Endothelial cell (in vitro differentiated cells): Measurements from ENCODE around the gene HSD11B2. TPM values are rescaled to one million over a fixed set of nuclear protein-coding genes. Genes with fewer than 3 reads are reported as not detected.

ENCODE experiments used
- DNase-seq: peaks from one replicate; pipeline ENCODE4 v3.0.0; 2021; ENCODE audit warnings: low spot score
- H3K27ac Mint-ChIP-seq: one replicate; pipeline ENCODE4 v1.8.0; 2021; ENCODE audit warnings: mixed read lengths, inconsistent platforms; ENCODE audit not compliant: unreplicated experiment
- H3K27me3 Mint-ChIP-seq: one replicate; pipeline ENCODE4 v1.8.0; 2021; ENCODE audit warnings: mild to moderate bottlenecking, moderate library complexity, mixed read lengths, inconsistent platforms; ENCODE audit not compliant: unreplicated experiment
- H3K36me3 Mint-ChIP-seq: one replicate; pipeline ENCODE4 v1.8.0; 2021; ENCODE audit warnings: mild to moderate bottlenecking, low read depth, mixed read lengths, inconsistent platforms; ENCODE audit not compliant: unreplicated experiment
- H3K4me1 Mint-ChIP-seq: one replicate; pipeline ENCODE4 v1.8.0; 2021; ENCODE audit warnings: mild to moderate bottlenecking, mixed read lengths, inconsistent platforms; ENCODE audit not compliant: unreplicated experiment
- H3K4me3 Mint-ChIP-seq: one replicate; pipeline ENCODE4 v1.8.0; 2021; ENCODE audit warnings: mild to moderate bottlenecking, mixed read lengths, inconsistent platforms; ENCODE audit not compliant: unreplicated experiment
- H3K9me3 Mint-ChIP-seq: one replicate; pipeline ENCODE4 v1.8.0; 2021; ENCODE audit warnings: mixed read lengths, inconsistent platforms; ENCODE audit not compliant: unreplicated experiment
- total RNA-seq: library from RNA; stranded (reverse); fragmentation: NEBNext Ultra II Directional; extraction: Animal tissue kit (Norgen Biotek cat#: 25700); gene quantifications from one replicate; pipeline ENCODE4 v1.2.1, GENCODE V29; 2021; ENCODE audit not compliant: unreplicated experiment
- TF ChIP-seq, protein P1 (sequence below): fragments of 200-600 bp; sonication (generic); IDR thresholded peaks from one replicate; pipeline ENCODE4 v1.5.0; 2021; ENCODE audit warnings: antibody characterized with exemption; ENCODE audit not compliant: unreplicated experiment

Gene HSD11B2
- total RNA-seq, 1 donor from 2014 or later: 3.3 TPM

DNA sequence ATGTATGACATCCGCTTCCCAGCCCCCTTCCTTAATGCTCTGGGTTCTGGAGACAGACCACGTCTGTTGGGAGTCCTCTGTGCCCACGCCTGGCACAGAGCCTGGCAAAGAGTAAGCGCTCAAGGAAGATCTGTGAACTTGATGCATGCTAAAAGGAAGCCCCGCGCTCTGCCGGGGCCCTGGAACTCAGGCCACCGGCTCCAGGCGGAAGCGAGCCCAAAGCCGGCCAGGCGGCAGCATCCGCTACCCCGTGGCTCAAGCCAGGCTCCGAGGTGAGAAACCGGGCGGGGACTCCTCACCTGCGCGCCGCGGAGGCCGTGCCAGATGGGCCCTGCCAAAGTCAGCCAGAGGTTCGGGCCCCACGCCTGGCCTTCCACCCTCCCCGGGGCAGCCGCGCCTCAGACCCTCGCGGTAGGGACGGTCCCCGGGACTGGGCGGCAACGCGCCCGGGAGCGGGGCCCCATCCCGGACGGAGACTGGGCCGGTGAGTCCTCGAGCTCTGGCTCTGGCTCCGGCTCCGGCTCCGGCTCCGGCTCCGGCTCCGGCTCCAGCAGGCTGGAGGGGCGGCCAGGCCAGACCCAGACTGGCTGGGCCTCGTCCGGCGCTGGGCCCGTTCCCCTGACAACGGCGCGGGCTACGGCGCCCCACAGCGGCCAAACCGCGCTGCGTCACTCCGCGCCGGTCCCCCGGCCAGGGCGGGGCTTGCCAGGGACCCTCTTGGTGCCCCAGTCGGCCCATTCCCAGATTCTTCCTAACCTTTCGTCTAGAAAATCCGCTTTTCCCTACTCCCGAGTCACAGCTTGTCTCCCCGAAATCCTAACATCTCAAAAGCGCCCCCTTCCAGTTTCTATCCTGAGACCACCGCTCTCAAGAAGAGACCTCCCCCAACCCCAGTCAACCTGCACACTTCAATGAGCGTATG is 14.8 kb upstream of the HSD11B2 start, which contains the start of gene ZDHHC1:
Gene ZDHHC1, minus strand, starts transcription at position 606 of the 922 bp plus-strand sequence. CDS start 8,702 bp downstream, outside the sequence.
- Mint-ChIP-seq H3K4me1 (peaks cover 12% of the 10 kb centered on the region), H3K4me3 (peak within 1 kb of the TSS; percentile 91), H3K9me3 (no peaks in the 10 kb centered on the region), H3K27ac (peak within 1 kb of the TSS; percentile 76), H3K36me3 (peaks cover 9% of the 10 kb centered on the region), H3K27me3 (peaks cover 1% of the 10 kb centered on the region)
- DNase-seq: peak; percentile 86
- TF ChIP-seq, protein P1, sequence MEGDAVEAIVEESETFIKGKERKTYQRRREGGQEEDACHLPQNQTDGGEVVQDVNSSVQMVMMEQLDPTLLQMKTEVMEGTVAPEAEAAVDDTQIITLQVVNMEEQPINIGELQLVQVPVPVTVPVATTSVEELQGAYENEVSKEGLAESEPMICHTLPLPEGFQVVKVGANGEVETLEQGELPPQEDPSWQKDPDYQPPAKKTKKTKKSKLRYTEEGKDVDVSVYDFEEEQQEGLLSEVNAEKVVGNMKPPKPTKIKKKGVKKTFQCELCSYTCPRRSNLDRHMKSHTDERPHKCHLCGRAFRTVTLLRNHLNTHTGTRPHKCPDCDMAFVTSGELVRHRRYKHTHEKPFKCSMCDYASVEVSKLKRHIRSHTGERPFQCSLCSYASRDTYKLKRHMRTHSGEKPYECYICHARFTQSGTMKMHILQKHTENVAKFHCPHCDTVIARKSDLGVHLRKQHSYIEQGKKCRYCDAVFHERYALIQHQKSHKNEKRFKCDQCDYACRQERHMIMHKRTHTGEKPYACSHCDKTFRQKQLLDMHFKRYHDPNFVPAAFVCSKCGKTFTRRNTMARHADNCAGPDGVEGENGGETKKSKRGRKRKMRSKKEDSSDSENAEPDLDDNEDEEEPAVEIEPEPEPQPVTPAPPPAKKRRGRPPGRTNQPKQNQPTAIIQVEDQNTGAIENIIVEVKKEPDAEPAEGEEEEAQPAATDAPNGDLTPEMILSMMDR: no peak

DNA sequence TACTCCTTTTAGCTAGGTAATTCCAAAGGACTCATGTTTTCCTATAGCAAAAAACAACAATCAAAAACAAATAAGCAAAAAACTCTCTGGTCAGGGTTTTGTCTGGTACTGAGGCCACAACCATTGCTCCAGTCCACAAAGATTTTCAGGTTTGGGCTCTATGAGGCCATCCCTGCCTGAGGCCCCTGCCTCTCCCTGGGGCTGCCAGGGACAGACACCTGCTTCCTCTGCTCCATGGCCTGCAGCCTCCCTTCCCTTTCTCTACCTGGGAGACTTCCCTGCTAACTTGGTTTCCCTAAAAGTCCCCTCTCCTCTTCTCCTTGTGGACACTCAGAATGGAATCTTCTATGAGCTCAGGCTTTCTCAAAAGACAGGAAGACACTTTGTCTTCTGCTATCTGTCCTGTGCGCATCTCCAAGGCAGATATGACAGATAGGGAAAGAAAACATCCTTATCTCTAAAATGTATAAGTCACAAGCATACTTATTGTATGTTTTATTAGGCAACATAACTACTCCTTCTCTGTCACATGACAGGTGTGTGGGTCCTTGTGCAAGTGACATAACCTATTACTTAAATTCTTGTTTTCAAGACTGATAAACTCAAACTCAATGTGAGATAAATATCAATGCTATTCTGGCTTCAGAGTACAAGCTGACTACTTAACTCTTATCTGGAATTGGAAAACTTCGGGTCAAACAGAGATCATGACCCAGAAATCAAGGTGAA is 13.4 kb upstream of the HSD11B2 start:
- peaks cover 1% of the 10 kb centered on the region for H3K27me3 Mint-ChIP-seq
- peak overlapping the region; percentile 50 for H3K4me3 Mint-ChIP-seq
- H3K9me3 Mint-ChIP-seq: no peaks in the 10 kb centered on the region
- H3K36me3 Mint-ChIP-seq: peaks cover 9% of the 10 kb centered on the region
- no peak overlapping the region for H3K27ac Mint-ChIP-seq
- TF ChIP-seq, protein P1: no peak
- DNase-seq: no peak
- peaks cover 12% of the 10 kb centered on the region for H3K4me1 Mint-ChIP-seq

DNA sequence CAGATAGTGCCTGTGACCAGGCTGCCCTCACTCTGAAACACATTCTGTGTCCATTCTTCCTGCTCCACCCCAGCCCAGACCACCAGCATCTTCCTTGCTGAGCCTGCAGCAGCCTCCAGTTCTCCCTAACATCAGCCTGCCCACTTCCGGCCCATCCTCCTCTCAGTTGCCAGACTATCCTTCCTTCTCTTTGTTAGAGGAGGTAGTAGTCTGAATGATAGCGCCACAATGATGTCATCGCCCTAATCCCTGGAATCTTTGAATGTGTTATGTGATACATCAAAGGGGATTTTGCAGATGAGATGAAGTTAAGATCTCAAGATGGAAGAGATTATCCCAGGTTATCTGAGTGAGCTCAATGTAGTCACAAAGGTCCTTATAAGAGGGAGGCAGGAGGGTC is 11.4 kb upstream of the HSD11B2 start:
- H3K4me3 Mint-ChIP-seq: no peak overlapping the region
- H3K9me3 Mint-ChIP-seq: no peaks in the 10 kb centered on the region
- H3K27me3 Mint-ChIP-seq: peaks cover 1% of the 10 kb centered on the region
- TF ChIP-seq, protein P1: no peak
- H3K27ac Mint-ChIP-seq: no peak overlapping the region
- H3K36me3 Mint-ChIP-seq: peaks cover 5% of the 10 kb centered on the region
- peaks cover 13% of the 10 kb centered on the region for H3K4me1 Mint-ChIP-seq
- no peak for DNase-seq

DNA sequence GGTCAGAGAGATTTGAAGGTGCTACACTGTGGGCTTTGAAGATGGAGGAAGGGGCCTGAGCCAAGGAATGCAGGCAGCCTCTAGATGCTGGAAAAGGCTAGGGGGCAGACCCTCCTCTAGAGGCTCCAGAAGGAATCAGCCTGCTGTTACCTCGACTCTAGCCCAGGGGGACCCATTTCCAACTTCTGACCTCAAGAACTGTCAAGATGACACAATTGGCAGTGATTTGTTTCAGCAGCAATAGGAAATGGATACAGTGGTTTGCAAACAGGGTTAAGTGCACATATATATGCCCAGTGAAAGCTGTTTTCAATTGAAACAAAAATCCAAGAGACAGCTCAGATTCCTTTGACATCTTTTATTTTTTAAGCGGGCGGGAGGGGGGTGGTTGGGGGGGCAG is 11.0 kb upstream of the HSD11B2 start:
- H3K4me1 Mint-ChIP-seq: peaks cover 11% of the 10 kb centered on the region
- no peak for DNase-seq
- no peak overlapping the region for H3K4me3 Mint-ChIP-seq
- no peak overlapping the region for H3K27ac Mint-ChIP-seq
- H3K27me3 Mint-ChIP-seq: peaks cover 1% of the 10 kb centered on the region
- H3K9me3 Mint-ChIP-seq: no peaks in the 10 kb centered on the region
- H3K36me3 Mint-ChIP-seq: peaks cover 3% of the 10 kb centered on the region
- TF ChIP-seq, protein P1: no peak
